ENCODE measurements around the gene CCL11.

- TF ChIP-seq CTCF (IDR thresholded peaks at IDR 0.05; ENCODE audit: poor library complexity, severe bottlenecking), result no peak
- TF ChIP-seq EP300 (conservative IDR thresholded peaks at IDR 0.05; ENCODE audit: poor library complexity, severe bottlenecking), result no peak
- TF ChIP-seq POLR2AphosphoS5 (IDR thresholded peaks at IDR 0.05), result no peak
- no peak for TF ChIP-seq MXI1 (conservative IDR thresholded peaks at IDR 0.05; ENCODE audit: poor library complexity, severe bottlenecking)
- TF ChIP-seq REST (IDR thresholded peaks at IDR 0.05; ENCODE audit: borderline replicate concordance), result no peak
Measured at GRCh38 chr17:34246881-34247280, 38.7 kb upstream of the CCL11 start.

Data from neural cell (in vitro differentiated cells).